Muscle of leg (tissue), 9 donors: ENCODE results near the gene MEN1. TPM values are rescaled to one million over a fixed set of nuclear protein-coding genes. Genes with fewer than 3 reads are reported as not detected.

Experiments used
- polyA plus RNA-seq, 8 donors: library from polyadenylated mRNA; unstranded; fragments of 120-200 nt; gene quantifications; one replicate each; pipeline versions ENCODE4 v1.2.1 to v1.2.3, GENCODE V29; 2013; ENCODE audit warnings: inconsistent platforms in 1 of 8, low replicate concordance in 1 of 8; ENCODE audit not compliant: insufficient read length in 8 of 8, insufficient read depth in 1 of 8
- total RNA-seq: library from RNA; stranded (reverse); fragments of 120-200 nt; gene quantifications from one replicate; pipeline ENCODE4 v1.2.4, GENCODE V29; 2013

The MEN1 gene
- total and polyA plus RNA-seq, 9 donors = 7.5 to 28.1 (median 22.1) TPM

Other genes with a start within 250 kb of the MEN1 start
- gene SLC22A12, start 219.3 kb downstream of the MEN1 start, total RNA-seq = not detected
- gene SLC22A12, start 219.3 kb downstream of the MEN1 start, polyA plus RNA-seq = not detected
- 11.8 TPM for gene NRXN2, start 87.4 kb downstream of the MEN1 start, total RNA-seq
- gene NRXN2, start 87.4 kb downstream of the MEN1 start, polyA plus RNA-seq = 10 to 100 TPM; 24.0 to 41.8 (median 32.3) TPM
- gene RASGRP2, start 66.4 kb downstream of the MEN1 start, total RNA-seq = 19.8 TPM
- gene RASGRP2, start 66.4 kb downstream of the MEN1 start, polyA plus RNA-seq = 10 to 100 TPM; 15.4 to 45.9 (median 35.8) TPM
- 165 TPM for gene PYGM, start 50.6 kb downstream of the MEN1 start, total RNA-seq
- gene PYGM, start 50.6 kb downstream of the MEN1 start, polyA plus RNA-seq = 100 to 1,000 TPM in 6 of 8 donors, 10 to 100 TPM in 2; 60.3 to 328 (median 186) TPM
- gene SF1, start 32.0 kb downstream of the MEN1 start, total RNA-seq = 62.3 TPM
- gene SF1, start 32.0 kb downstream of the MEN1 start, polyA plus RNA-seq = 100 to 1,000 TPM; 178 to 267 (median 210) TPM
- gene MAP4K2, start 7.3 kb downstream of the MEN1 start, total RNA-seq = 7.4 TPM
- gene MAP4K2, start 7.3 kb downstream of the MEN1 start, polyA plus RNA-seq = 10 to 100 TPM in 7 of 8 donors, 1 to 10 TPM in 1; 9.9 to 15.5 (median 12.6) TPM
- 0.35 TPM for gene CDC42BPG, start 34.1 kb upstream of the MEN1 start, total RNA-seq
- gene CDC42BPG, start 34.1 kb upstream of the MEN1 start, polyA plus RNA-seq = 1 to 10 TPM in 3 of 8 donors, under 1 TPM in 5; 0.56 to 2.3 (median 0.96) TPM
- 46.1 TPM for gene EHD1, start 68.1 kb upstream of the MEN1 start, total RNA-seq
- 100 to 1,000 TPM in 4 of 8 donors, 10 to 100 TPM in 4; 86.2 to 117 (median 96.7) TPM for gene EHD1, start 68.1 kb upstream of the MEN1 start, polyA plus RNA-seq
- 7.5 TPM for gene ATG2A, start 106.7 kb upstream of the MEN1 start, total RNA-seq
- 10 to 100 TPM in 7 of 8 donors, 1 to 10 TPM in 1; 10.0 to 16.0 (median 13.0) TPM for gene ATG2A, start 106.7 kb upstream of the MEN1 start, polyA plus RNA-seq
- gene PPP2R5B, start 114.1 kb upstream of the MEN1 start, total RNA-seq = 5.6 TPM
- 10 to 100 TPM; 10.0 to 16.9 (median 12.1) TPM for gene PPP2R5B, start 114.1 kb upstream of the MEN1 start, polyA plus RNA-seq
- not detected for gene GPHA2, start 125.3 kb upstream of the MEN1 start, total RNA-seq
- gene GPHA2, start 125.3 kb upstream of the MEN1 start, polyA plus RNA-seq = under 1 TPM in 4 of 8 donors, not detected in 4; 0.15 to 0.53 (median 0.24) TPM
- gene MAJIN, start 161.6 kb upstream of the MEN1 start, total RNA-seq = not detected
- gene MAJIN, start 161.6 kb upstream of the MEN1 start, polyA plus RNA-seq = not detected
- gene BATF2, start 186.4 kb upstream of the MEN1 start, total RNA-seq = 0.62 TPM
- gene BATF2, start 186.4 kb upstream of the MEN1 start, polyA plus RNA-seq = 1 to 10 TPM in 4 of 8 donors, under 1 TPM in 4; 0.84 to 1.9 (median 1.1) TPM
- 84.6 TPM for gene ARL2, start 203.6 kb upstream of the MEN1 start, total RNA-seq
- 100 to 1,000 TPM in 1 of 8 donors, 10 to 100 TPM in 7; 80.5 to 101 (median 89.1) TPM for gene ARL2, start 203.6 kb upstream of the MEN1 start, polyA plus RNA-seq
- 18.3 TPM for gene SNX15, start 216.9 kb upstream of the MEN1 start, total RNA-seq
- 10 to 100 TPM; 19.6 to 29.6 (median 23.2) TPM for gene SNX15, start 216.9 kb upstream of the MEN1 start, polyA plus RNA-seq
- 6.7 TPM for gene SAC3D1, start 230.7 kb upstream of the MEN1 start, total RNA-seq
- gene SAC3D1, start 230.7 kb upstream of the MEN1 start, polyA plus RNA-seq = 10 to 100 TPM; 12.5 to 16.0 (median 15.1) TPM
- gene NAALADL1, start 248.0 kb upstream of the MEN1 start, total RNA-seq = 13.6 TPM
- 10 to 100 TPM in 5 of 8 donors, 1 to 10 TPM in 3; 6.2 to 14.0 (median 10.7) TPM for gene NAALADL1, start 248.0 kb upstream of the MEN1 start, polyA plus RNA-seq